Endothelial cell (in vitro differentiated cells): ENCODE data around the gene TFEB. TPM values are rescaled to one million over a fixed set of nuclear protein-coding genes. Genes with fewer than 3 reads are reported as not detected.

Experiments used
- DNase-seq: peaks from one replicate; pipeline ENCODE4 v3.0.0; 2021; ENCODE audit warnings: low spot score
- H3K27ac Mint-ChIP-seq: one replicate; pipeline ENCODE4 v1.8.0; 2021; ENCODE audit warnings: mixed read lengths, inconsistent platforms; ENCODE audit not compliant: unreplicated experiment
- H3K27me3 Mint-ChIP-seq: one replicate; pipeline ENCODE4 v1.8.0; 2021; ENCODE audit warnings: mild to moderate bottlenecking, moderate library complexity, mixed read lengths, inconsistent platforms; ENCODE audit not compliant: unreplicated experiment
- H3K36me3 Mint-ChIP-seq: one replicate; pipeline ENCODE4 v1.8.0; 2021; ENCODE audit warnings: mild to moderate bottlenecking, low read depth, mixed read lengths, inconsistent platforms; ENCODE audit not compliant: unreplicated experiment
- H3K4me1 Mint-ChIP-seq: one replicate; pipeline ENCODE4 v1.8.0; 2021; ENCODE audit warnings: mild to moderate bottlenecking, mixed read lengths, inconsistent platforms; ENCODE audit not compliant: unreplicated experiment
- H3K4me3 Mint-ChIP-seq: one replicate; pipeline ENCODE4 v1.8.0; 2021; ENCODE audit warnings: mild to moderate bottlenecking, mixed read lengths, inconsistent platforms; ENCODE audit not compliant: unreplicated experiment
- H3K9me3 Mint-ChIP-seq: one replicate; pipeline ENCODE4 v1.8.0; 2021; ENCODE audit warnings: mixed read lengths, inconsistent platforms; ENCODE audit not compliant: unreplicated experiment
- total RNA-seq: library from RNA; stranded (reverse); fragmentation: NEBNext Ultra II Directional; extraction: Animal tissue kit (Norgen Biotek cat#: 25700); gene quantifications from one replicate; pipeline ENCODE4 v1.2.1, GENCODE V29; 2021; ENCODE audit not compliant: unreplicated experiment
- TF ChIP-seq, protein P1 (sequence below): fragments of 200-600 bp; sonication (generic); IDR thresholded peaks from one replicate; pipeline ENCODE4 v1.5.0; 2021; ENCODE audit warnings: antibody characterized with exemption; ENCODE audit not compliant: unreplicated experiment

TFEB gene
- total RNA-seq, 1 donor from 2014 or later, result 10.4 TPM

DNA sequence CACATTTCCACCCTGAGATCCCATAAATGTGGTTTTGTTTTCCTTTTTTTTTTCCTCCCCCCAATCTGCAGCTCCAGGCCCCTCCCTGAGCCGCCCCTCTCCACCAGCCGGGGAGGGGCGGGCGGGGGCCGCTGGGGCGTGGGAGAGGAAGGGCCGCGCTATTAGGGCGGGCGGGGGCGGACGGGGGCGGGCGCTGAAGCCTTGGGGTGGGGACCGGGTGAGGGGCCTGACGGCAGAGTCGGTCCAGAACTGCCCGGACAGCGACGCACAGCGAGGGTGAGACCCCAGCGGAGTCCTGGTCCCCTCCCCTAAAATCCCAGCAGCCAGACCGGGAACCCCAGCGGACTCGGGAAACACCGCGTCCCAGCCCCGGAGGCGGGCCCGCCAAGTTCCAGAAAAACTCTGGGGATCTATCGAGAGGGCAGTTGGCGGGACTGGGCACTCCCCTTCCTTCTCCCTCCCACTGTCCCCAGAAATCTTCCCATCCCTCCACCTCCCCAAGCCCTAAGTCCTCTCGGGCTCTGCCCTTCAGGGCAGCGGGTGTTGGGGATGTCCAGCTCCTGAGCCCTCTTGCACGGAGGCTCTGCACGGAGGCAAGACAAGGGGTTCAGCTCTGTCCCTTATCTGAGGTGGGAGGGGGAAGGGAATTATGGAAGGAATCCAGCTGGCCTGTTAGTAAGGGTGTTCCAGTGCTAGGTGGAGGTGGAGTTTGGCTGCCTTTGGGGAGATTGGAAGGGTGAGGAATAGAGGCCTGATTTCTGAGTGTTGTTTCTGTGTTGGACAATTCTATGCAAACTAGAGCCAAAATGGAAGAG is 45.4 kb upstream of the TFEB start, which contains the start of gene PRICKLE4:
Gene PRICKLE4, plus strand, starts transcription at position 232 of the 815 bp plus-strand sequence. CDS start 2,692 bp downstream, outside the sequence.
- peaks cover 5% of the 10 kb centered on the region for H3K27me3 Mint-ChIP-seq
- peaks cover 46% of the 10 kb centered on the region for H3K4me1 Mint-ChIP-seq
- no peaks in the 10 kb centered on the region for H3K9me3 Mint-ChIP-seq
- peak within 1 kb of the TSS; percentile 97 for H3K4me3 Mint-ChIP-seq
- peak within 1 kb of the TSS; percentile 92 for H3K27ac Mint-ChIP-seq
- TF ChIP-seq, protein P1, sequence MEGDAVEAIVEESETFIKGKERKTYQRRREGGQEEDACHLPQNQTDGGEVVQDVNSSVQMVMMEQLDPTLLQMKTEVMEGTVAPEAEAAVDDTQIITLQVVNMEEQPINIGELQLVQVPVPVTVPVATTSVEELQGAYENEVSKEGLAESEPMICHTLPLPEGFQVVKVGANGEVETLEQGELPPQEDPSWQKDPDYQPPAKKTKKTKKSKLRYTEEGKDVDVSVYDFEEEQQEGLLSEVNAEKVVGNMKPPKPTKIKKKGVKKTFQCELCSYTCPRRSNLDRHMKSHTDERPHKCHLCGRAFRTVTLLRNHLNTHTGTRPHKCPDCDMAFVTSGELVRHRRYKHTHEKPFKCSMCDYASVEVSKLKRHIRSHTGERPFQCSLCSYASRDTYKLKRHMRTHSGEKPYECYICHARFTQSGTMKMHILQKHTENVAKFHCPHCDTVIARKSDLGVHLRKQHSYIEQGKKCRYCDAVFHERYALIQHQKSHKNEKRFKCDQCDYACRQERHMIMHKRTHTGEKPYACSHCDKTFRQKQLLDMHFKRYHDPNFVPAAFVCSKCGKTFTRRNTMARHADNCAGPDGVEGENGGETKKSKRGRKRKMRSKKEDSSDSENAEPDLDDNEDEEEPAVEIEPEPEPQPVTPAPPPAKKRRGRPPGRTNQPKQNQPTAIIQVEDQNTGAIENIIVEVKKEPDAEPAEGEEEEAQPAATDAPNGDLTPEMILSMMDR, result no peak
- H3K36me3 Mint-ChIP-seq, result peaks cover 23% of the 10 kb centered on the region
- peak; percentile 62 for DNase-seq

- H3K27me3 Mint-ChIP-seq, result peaks cover 5% of the 10 kb centered on the region
- H3K4me3 Mint-ChIP-seq, result peak within 1 kb of the TSS; percentile 97
- H3K36me3 Mint-ChIP-seq, result peaks cover 21% of the 10 kb centered on the region
- peaks cover 39% of the 10 kb centered on the region for H3K4me1 Mint-ChIP-seq
- DNase-seq, result peak; percentile 100
- H3K9me3 Mint-ChIP-seq, result no peaks in the 10 kb centered on the region
- peak within 1 kb of the TSS; percentile 86 for H3K27ac Mint-ChIP-seq
- TF ChIP-seq, protein P1, result peak; percentile 91
Observed at GRCh38 chr6:41779788-41780550, 44.6 kb upstream of the TFEB start, which contains the start of gene FRS3. TSS of gene FRS3 (minus strand) at chr6:41779900. CDS start at chr6:41776987, 2,913 bp downstream.

GRCh38 chr6:41779336-41779735 is 43.9 kb upstream of the TFEB start:
- Mint-ChIP-seq H3K27ac (peak overlapping the region; percentile 86), H3K4me3 (peak overlapping the region; percentile 97), H3K27me3 (peaks cover 5% of the 10 kb centered on the region), H3K4me1 (peaks cover 33% of the 10 kb centered on the region), H3K9me3 (no peaks in the 10 kb centered on the region), H3K36me3 (peaks cover 23% of the 10 kb centered on the region)
- DNase-seq, result no peak
- TF ChIP-seq, protein P1, result no peak

DNA sequence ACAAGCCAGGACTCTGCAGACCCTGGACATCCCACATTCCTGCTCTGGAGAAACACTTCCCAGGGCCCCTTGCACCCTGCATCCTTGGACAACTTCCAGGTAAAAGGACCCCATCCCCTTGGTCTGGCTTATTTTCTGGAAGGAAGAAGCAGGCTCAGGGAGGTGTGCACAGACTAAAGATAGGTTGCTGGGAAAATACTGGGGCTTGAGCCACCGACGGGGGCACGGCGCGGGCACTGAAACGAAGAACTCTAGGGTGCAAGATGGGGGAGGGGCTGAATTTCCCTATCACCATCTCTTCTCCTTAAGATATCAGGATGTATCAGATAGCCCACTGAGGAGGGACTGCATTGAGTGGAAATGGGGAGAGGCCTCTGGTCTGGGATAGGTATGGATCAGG is 43.5 kb upstream of the TFEB start:
- TF ChIP-seq, protein P1, result no peak
- H3K27ac Mint-ChIP-seq, result peak overlapping the region; percentile 86
- DNase-seq, result no peak
- no peaks in the 10 kb centered on the region for H3K9me3 Mint-ChIP-seq
- peaks cover 5% of the 10 kb centered on the region for H3K27me3 Mint-ChIP-seq
- peaks cover 29% of the 10 kb centered on the region for H3K4me1 Mint-ChIP-seq
- H3K36me3 Mint-ChIP-seq, result peaks cover 24% of the 10 kb centered on the region
- peak overlapping the region; percentile 97 for H3K4me3 Mint-ChIP-seq
